Brain microvascular endothelial cell (primary cell): ENCODE data around the gene UNC13C.

Source experiments
- DNase-seq: peaks from one replicate; pipeline ENCODE4 v3.0.0-alpha.2; 2020
- H3K27ac ChIP-seq: fragments of 250-450 bp; sonication (Bioruptor Pico); 2 replicates; pipeline ENCODE4 v1.5.1; 2020; ENCODE audit warnings: mild to moderate bottlenecking, moderate library complexity
- H3K27me3 ChIP-seq: fragments of 250-450 bp; sonication (Bioruptor Pico); replicated peaks from 2 replicates; pipeline ENCODE4 v1.5.1; 2020; ENCODE audit warnings: mild to moderate bottlenecking
- H3K36me3 ChIP-seq: fragments of 250-450 bp; sonication (Bioruptor Pico); replicated peaks from 2 replicates; pipeline ENCODE4 v1.5.1; 2020; ENCODE audit warnings: mild to moderate bottlenecking
- H3K4me3 ChIP-seq: 2 replicates; pipeline ENCODE4 v1.5.1; 2011; ENCODE audit warnings: low read depth, mild to moderate bottlenecking, control low read depth, low read length, moderate library complexity
- CTCF ChIP-seq: IDR thresholded peaks from 2 replicates; pipeline ENCODE4 v1.5.1; 2011; ENCODE audit warnings: low read depth, mild to moderate bottlenecking, moderate library complexity, low read length, control low read depth, inconsistent platforms; ENCODE audit errors: missing control alignments
- in situ Hi-C: cut with HindIII; loops from 2 replicates; pipeline ENCODE4 v1.10.0; 2017; ENCODE audit warnings: low sequenced_read_pairs, low pct_ligation_motif_present

UNC13C gene

GRCh38 chr15:54029081-54029480 lies 50.8 kb downstream of the UNC13C start:
- no peak overlapping the region for H3K4me3 ChIP-seq
- no peak for DNase-seq
- no peaks in the 10 kb centered on the region for H3K27me3 ChIP-seq
- in situ Hi-C loops = no loop called here
- no peak overlapping the region for H3K27ac ChIP-seq
- H3K36me3 ChIP-seq = no peaks in the 10 kb centered on the region
- no peak for TF ChIP-seq CTCF

DNA sequence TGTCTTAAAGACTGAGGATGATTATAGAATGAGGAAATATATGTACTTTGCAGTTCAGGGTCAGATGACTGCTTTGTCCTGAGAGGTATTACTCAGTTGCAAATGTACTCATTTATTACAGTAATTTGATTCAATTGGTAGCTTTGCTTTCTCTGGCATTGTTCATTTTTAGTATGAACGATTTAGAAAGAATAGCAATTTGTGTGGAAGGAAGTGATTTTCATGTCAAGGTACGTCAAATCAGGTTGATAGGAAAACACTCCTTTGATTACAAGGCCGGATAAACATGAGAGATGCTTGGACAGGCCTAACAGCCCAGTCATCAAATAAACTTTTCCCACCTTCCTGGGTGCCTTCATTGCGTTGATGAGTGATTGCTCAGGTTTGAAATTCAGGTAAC lies 53.8 kb downstream of the UNC13C start:
- in situ Hi-C loops = no loop called here
- no peak overlapping the region for H3K4me3 ChIP-seq
- H3K36me3 ChIP-seq = no peaks in the 10 kb centered on the region
- no peaks in the 10 kb centered on the region for H3K27me3 ChIP-seq
- no peak for DNase-seq
- no peak for TF ChIP-seq CTCF
- H3K27ac ChIP-seq = no peak overlapping the region

- no peak overlapping the region for H3K27ac ChIP-seq
- H3K27me3 ChIP-seq = no peaks in the 10 kb centered on the region
- H3K4me3 ChIP-seq = no peak overlapping the region
- TF ChIP-seq CTCF = no peak
- in situ Hi-C loops = no loop called here
- no peak for DNase-seq
- H3K36me3 ChIP-seq = no peaks in the 10 kb centered on the region
Measured at GRCh38 chr15:54033356-54033860, 55.2 kb downstream of the UNC13C start.

- H3K4me3 ChIP-seq = no peak overlapping the region
- TF ChIP-seq CTCF = no peak
- H3K27me3 ChIP-seq = no peaks in the 10 kb centered on the region
- no peaks in the 10 kb centered on the region for H3K36me3 ChIP-seq
- no peak overlapping the region for H3K27ac ChIP-seq
- no peak for DNase-seq
- in situ Hi-C loops = no loop called here
Measured at GRCh38 chr15:54033869-54034458, 55.7 kb downstream of the UNC13C start.

GRCh38 chr15:54035616-54036015 lies 57.4 kb downstream of the UNC13C start:
- no peak overlapping the region for H3K4me3 ChIP-seq
- in situ Hi-C loops = no loop called here
- H3K27me3 ChIP-seq = no peaks in the 10 kb centered on the region
- no peak for TF ChIP-seq CTCF
- no peak for DNase-seq
- no peaks in the 10 kb centered on the region for H3K36me3 ChIP-seq
- H3K27ac ChIP-seq = no peak overlapping the region

- no peak for DNase-seq
- Histone ChIP-seq H3K27ac (no peak overlapping the region), H3K36me3 (no peaks in the 10 kb centered on the region), H3K4me3 (no peak overlapping the region), H3K27me3 (no peaks in the 10 kb centered on the region)
- in situ Hi-C loops = no loop called here
- TF ChIP-seq CTCF = no peak
Measured at GRCh38 chr15:54045397-54045796, 67.2 kb downstream of the UNC13C start.
